ENCODE data around the gene MMP11. TPM values are rescaled to one million over a fixed set of nuclear protein-coding genes. Genes with fewer than 3 reads are reported as not detected.

MMP11 gene
- total RNA-seq, 2 donors from 2014 or later, result 2.3 to 4.5 TPM

GRCh38 chr22:23767303-23767672, 5.4 kb upstream of the MMP11 start:
- no peak for DNase-seq
- intact Hi-C loops (cut with DNase I), result loop anchor here (5.0 kb wide), 1 partner anchor 80 kb away; no protein-coding TSS in a partner anchor
- no peaks in the 10 kb centered on the region for H3K36me3 ChIP-seq
- H3K9ac ChIP-seq (ENCODE audit: low read depth in 2 of 2, low read length in 2 of 2), result peak overlapping the region; percentile 94 to 95
- H3K9me3 ChIP-seq, result no peaks in the 10 kb centered on the region
- no peak for TF ChIP-seq CTCF (IDR thresholded peaks at IDR 0.05)
- H3K4me3 ChIP-seq, result peak overlapping the region; percentile 80
- peaks cover 10% of the 10 kb centered on the region for H3K4me1 ChIP-seq
- peak overlapping the region; percentile 77 for H3K27ac ChIP-seq
- no peaks in the 10 kb centered on the region for H3K27me3 ChIP-seq

GRCh38 chr22:23767673-23768548, 4.7 kb upstream of the MMP11 start, which contains the start of gene CHCHD10:
Gene CHCHD10, minus strand, starts transcription at chr22:23767972. Its CDS starts 98 bp downstream, at chr22:23767874.
- H3K27ac ChIP-seq, result peak within 1 kb of the TSS; percentile 77
- H3K9me3 ChIP-seq, result no peaks in the 10 kb centered on the region
- peak; percentile 90 for DNase-seq
- TF ChIP-seq CTCF (IDR thresholded peaks at IDR 0.05), result peak; percentile 85
- no peaks in the 10 kb centered on the region for H3K36me3 ChIP-seq
- intact Hi-C loops (cut with DNase I), result loop anchor here (5.0 kb wide), 1 partner anchor 79 kb away; no protein-coding TSS in a partner anchor
- H3K4me1 ChIP-seq, result peaks cover 10% of the 10 kb centered on the region
- peak within 1 kb of the TSS; percentile 94 to 95 for H3K9ac ChIP-seq (ENCODE audit: low read depth in 2 of 2, low read length in 2 of 2)
- H3K27me3 ChIP-seq, result no peaks in the 10 kb centered on the region
- peak within 1 kb of the TSS; percentile 80 for H3K4me3 ChIP-seq

- no peak for DNase-seq
- H3K36me3 ChIP-seq, result no peaks in the 10 kb centered on the region
- H3K9ac ChIP-seq (ENCODE audit: low read depth in 2 of 2, low read length in 2 of 2), result peak overlapping the region in 1 of 2 donors; percentile 5
- intact Hi-C loops (cut with DNase I), result loop anchor here (5.0 kb wide), 1 partner anchor 78 kb away; no protein-coding TSS in a partner anchor
- H3K27me3 ChIP-seq, result no peaks in the 10 kb centered on the region
- no peak overlapping the region for H3K27ac ChIP-seq
- H3K4me3 ChIP-seq, result no peak overlapping the region
- peaks cover 16% of the 10 kb centered on the region for H3K4me1 ChIP-seq
- no peak for TF ChIP-seq CTCF (IDR thresholded peaks at IDR 0.05)
- no peaks in the 10 kb centered on the region for H3K9me3 ChIP-seq
These were observed 3.2 kb upstream of the MMP11 start for GRCh38 chr22:23769321-23769965.

GRCh38 chr22:23772315-23772648, 367 bp upstream of the MMP11 start:
- peak overlapping the region; percentile 61 for H3K9ac ChIP-seq (ENCODE audit: low read depth in 2 of 2, low read length in 2 of 2)

More at GRCh38 chr22:23772315-23772648, 367 bp upstream of the MMP11 start:
- Histone ChIP-seq H3K4me3 (peak overlapping the region; percentile 23), H3K27me3 (no peaks in the 10 kb centered on the region), H3K27ac (no peak overlapping the region), H3K4me1 (peaks cover 16% of the 10 kb centered on the region), H3K9me3 (no peaks in the 10 kb centered on the region), H3K36me3 (no peaks in the 10 kb centered on the region)
- no peak for TF ChIP-seq CTCF (IDR thresholded peaks at IDR 0.05)
- intact Hi-C loops (cut with DNase I), result no loop called here
- no peak for DNase-seq
